ENCODE data around the gene HLA-E.
A peak's percentile ranks its signal among the peaks of the same experiment; 100 is the strongest.
"Not testable (repeated sequence)": the region's sequence is repeated elsewhere in the genome, so short reads cannot be mapped to it uniquely, and the experiment has no call there.

Gene HLA-E

DNA sequence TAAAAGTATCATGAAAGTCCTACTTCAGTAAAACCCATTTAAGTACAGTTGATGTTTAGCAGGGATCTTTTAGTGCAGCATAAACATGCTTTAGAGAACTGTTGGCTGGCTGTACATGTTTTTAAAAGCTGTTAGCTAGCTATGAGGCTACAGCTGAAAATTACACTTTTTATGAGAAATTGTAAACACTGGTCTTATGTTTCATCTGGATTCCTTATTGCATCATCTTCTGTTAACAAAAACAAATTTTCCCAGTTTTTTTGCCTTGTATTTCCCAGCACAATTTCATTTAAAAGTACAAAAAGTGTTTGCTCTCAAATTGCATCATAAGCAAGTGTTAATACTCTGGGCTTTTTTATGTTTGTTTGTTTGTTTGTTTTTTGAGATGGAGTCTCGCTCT lies 18.3 kb upstream of the HLA-E start:
- H3K4me3 ChIP-seq (ENCODE audit: low read length) = no peak overlapping the region
- DNase-seq (ENCODE audit: low read depth, low spot score) = no peak

DNA sequence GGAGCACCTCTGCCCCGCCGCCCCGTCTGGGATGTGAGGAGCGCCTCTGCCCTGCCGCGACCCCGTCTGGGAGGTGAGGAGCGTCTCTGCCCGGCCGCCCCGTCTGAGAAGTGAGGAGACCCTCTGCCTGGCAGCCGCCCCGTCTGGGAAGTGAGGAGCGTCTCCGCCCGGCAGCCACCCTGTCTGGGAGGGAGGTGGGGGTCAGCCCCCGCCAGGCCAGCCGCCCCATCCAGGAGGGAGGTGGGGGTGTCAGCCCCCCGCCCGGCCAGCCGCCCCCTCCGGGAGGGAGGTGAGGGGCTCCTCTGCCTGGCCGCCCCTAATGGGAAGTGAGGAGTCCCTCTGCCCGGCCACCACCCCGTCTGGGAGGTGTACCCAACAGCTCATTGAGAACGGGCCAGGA lies 14.2 kb upstream of the HLA-E start:
- not testable (repeated sequence) for H3K4me3 ChIP-seq (ENCODE audit: low read length); DNase-seq (ENCODE audit: low read depth, low spot score)

DNA sequence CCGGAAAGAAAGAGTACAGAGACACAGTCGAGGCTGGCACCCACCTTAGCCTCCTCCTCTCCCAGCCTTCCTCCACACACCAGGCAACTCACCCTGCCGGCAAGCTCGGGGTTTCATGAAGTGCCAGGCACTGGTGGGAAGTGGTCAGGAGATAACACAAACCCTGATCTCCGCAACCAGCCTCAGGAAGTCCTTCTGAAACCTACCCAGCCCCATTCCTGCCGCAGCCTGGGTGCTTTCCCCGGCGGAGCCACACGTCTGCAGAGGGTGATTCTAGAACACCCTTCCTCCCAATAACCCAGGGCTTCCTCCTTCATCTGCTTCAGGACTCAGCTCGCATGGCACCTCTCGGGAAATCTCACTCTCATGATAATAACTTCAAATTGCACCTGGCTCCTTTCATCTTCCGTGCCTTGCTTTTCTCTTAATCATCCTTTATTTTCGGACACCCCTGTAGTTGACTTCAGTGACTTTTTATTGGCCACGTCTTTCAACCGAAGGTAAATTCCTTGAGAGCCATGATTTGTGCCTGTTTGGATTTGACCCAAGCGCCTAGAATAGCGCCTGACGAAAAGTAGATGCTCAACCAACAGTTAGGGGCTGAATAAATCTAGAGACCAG lies 8.7 kb upstream of the HLA-E start:
- DNase-seq (ENCODE audit: low read depth, low spot score) = peak; percentile 60
- no peak overlapping the region for H3K4me3 ChIP-seq (ENCODE audit: low read length)

- H3K4me3 ChIP-seq (ENCODE audit: low read length) = no peak overlapping the region
- DNase-seq (ENCODE audit: low read depth, low spot score) = no peak
Observed at GRCh38 chr6:30481211-30481964, 7.9 kb upstream of the HLA-E start.

GRCh38 chr6:30481965-30482644 lies 7.2 kb upstream of the HLA-E start:
- peak; percentile 47 for DNase-seq (ENCODE audit: low read depth, low spot score)
- H3K4me3 ChIP-seq (ENCODE audit: low read length) = not testable (repeated sequence)

DNA sequence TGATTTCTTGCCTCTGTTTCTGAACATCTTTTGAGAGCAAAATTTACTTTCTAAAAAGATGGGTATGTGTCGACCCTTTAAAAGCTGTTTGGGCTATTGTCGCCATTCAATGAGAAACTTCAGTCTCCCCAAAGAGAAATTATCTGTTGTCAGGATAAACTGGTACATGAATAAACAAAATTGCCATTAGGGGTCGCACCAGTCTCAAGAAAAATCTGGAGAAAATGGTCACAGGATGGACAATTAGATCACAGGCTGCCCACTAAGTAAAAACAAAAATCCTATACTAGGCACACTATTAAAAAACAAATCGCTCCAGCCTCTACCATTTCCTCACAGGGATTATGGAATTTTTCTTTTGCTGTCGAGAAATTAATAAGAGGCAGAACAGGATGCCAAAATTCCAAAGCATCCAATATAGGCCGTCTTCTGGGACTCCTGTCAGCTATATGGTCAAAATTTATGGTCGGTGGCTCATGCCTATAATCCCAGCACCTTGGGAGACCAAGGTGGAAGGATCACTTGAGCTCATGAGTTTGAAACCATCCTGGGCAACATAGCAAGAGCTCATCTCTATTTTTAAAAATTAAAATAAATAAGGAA lies 5.5 kb upstream of the HLA-E start:
- peak; percentile 49 for DNase-seq (ENCODE audit: low read depth, low spot score)
- H3K4me3 ChIP-seq (ENCODE audit: low read length) = no peak overlapping the region

DNA sequence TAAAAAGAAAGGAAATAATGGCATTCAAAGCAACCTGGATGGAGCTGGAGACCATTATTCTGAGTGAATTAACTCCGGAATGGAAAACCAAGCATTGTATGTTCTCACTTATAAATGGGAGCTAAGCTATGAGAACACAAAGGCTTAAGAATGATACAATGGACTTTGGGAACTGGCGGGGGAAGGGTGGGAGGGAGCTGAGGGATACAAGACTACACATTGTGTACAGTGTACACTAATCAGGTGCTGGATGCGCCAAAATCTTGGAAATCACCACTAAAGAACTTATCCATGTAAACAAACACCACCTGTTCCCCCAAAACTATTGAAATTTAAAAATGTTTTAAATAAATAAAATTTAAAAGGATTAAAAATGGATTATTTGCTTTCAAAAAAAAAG lies 4.1 kb upstream of the HLA-E start:
- no peak for DNase-seq (ENCODE audit: low read depth, low spot score)
- H3K4me3 ChIP-seq (ENCODE audit: low read length) = no peak overlapping the region

GRCh38 chr6:30487926-30488325 lies 1.4 kb upstream of the HLA-E start:
- DNase-seq (ENCODE audit: low read depth, low spot score) = no peak

GRCh38 chr6:30488697-30489080 lies 620 bp upstream of the HLA-E start:
- H3K4me3 ChIP-seq (ENCODE audit: low read length) = peak overlapping the region; percentile 89

More at GRCh38 chr6:30487926-30488325, 1.4 kb upstream of the HLA-E start:
- H3K4me3 ChIP-seq (ENCODE audit: low read length) = no peak overlapping the region

DNA sequence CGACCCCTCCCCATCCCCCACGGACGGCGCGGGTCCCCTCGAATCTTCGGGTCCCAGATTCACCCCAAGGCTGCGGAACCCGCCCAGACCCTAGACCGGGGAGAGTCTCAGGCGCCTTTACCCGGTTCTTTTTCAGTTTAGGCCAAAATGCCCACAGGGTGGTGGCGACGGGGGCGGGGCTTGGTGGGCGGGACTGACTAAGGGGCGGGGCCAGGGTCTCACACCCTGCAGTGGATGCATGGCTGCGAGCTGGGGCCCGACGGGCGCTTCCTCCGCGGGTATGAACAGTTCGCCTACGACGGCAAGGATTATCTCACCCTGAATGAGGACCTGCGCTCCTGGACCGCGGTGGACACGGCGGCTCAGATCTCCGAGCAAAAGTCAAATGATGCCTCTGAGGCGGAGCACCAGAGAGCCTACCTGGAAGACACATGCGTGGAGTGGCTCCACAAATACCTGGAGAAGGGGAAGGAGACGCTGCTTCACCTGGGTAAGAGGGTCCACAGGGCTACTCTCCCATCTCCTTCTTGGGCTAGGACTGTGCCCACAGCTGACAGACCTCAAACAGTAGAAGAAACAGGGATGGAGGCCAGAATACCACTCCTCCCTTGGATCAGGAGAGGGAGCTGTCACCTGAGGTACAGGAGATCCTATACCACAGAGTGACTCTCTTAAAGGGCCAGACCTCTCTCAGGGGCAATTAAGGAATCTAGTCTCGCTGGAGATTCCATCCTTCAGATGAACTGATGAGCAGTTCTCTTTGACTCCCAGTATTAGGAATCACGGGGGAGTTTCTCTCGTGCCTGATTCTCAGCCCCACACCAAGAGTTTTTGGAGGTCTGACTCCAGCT lies 942 bp downstream of the HLA-E start:
- peak; percentile 39 for DNase-seq (ENCODE audit: low read depth, low spot score)
- peak overlapping the region; percentile 89 for H3K4me3 ChIP-seq (ENCODE audit: low read length)

More at GRCh38 chr6:30488697-30489080, 620 bp upstream of the HLA-E start:
- DNase-seq (ENCODE audit: low read depth, low spot score) = not testable (repeated sequence)

DNA sequence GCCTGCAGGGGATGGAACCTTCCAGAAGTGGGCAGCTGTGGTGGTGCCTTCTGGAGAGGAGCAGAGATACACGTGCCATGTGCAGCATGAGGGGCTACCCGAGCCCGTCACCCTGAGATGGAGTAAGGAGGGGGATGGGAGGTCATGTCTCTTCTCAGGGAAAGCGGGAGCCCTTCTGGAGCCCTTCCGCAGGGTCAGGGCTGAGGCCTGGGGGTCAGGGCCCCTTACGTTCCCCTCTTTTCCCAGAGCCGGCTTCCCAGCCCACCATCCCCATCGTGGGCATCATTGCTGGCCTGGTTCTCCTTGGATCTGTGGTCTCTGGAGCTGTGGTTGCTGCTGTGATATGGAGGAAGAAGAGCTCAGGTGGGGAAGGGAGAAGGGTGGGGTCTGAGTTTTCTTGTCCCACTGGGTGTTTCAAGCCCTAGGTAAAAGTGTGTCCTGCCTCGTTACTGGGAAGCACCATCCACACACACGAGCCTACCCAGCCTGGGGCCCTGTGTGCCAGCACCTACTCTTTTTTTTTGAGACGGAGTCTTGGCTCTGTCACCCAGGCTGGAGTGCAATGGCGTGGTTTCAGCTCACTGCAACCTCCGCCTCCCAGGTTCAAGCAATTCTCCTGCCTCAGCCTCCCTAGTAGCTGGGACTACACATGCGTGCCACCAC lies 2.1 kb downstream of the HLA-E start:
- not testable (repeated sequence) for H3K4me3 ChIP-seq (ENCODE audit: low read length); DNase-seq (ENCODE audit: low read depth, low spot score)

DNA sequence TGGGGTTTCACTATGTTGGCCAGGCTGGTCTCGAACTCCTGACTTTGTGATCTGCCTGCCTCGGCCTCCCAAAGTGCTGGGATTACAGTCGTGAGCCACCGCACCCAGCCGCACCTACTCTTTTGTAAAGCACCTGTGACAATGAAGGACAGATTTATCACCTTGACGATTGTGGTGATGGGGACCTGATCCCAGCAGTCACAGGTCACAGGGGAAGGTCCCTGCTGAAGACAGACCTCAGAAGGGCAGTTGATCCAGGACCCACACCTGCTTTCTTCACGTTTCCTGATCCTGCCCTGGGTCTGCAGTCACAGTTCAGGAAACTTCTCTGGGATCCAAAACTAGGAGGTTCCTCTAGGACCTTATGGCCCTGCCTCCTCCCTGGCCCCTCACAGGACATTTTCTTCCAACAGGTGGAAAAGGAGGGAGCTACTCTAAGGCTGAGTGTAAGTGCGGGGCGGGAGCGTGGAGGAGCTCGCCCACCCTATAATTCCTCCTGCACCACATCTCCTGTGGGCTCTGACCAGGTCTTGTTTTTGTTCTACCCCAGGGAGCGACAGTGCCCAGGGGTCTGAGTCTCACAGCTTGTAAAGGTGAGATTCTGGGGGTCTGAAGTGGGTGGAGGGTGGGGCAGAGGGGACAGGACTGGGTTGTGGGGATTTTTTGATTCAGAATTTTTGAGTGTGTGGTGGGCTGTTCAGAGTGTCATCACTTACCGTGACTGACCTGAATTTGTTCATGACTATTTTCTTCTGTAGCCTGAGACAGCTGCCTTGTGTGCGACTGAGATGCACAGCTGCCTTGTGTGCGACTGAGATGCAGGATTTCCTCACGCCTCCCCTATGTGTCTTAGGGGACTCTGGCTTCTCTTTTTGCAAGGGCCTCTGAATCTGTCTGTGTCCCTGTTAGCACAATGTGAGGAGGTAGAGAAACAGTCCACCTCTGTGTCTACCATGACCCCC lies 3.0 kb downstream of the HLA-E start:
- DNase-seq (ENCODE audit: low read depth, low spot score) = no peak
- H3K4me3 ChIP-seq (ENCODE audit: low read length) = no peak overlapping the region

DNA sequence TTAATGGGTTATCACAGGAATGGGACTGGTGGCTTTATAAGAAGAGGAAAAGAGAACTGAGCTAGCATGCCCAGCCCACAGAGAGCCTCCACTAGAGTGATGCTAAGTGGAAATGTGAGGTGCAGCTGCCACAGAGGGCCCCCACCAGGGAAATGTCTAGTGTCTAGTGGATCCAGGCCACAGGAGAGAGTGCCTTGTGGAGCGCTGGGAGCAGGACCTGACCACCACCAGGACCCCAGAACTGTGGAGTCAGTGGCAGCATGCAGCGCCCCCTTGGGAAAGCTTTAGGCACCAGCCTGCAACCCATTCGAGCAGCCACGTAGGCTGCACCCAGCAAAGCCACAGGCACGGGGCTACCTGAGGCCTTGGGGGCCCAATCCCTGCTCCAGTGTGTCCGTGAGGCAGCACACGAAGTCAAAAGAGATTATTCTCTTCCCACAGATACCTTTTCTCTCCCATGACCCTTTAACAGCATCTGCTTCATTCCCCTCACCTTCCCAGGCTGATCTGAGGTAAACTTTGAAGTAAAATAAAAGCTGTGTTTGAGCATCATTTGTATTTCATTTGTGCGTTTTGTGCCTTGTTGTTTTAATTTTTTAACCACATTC lies 4.4 kb downstream of the HLA-E start:
- H3K4me3 ChIP-seq (ENCODE audit: low read length) = no peak overlapping the region
- DNase-seq (ENCODE audit: low read depth, low spot score) = no peak

- no peak for DNase-seq (ENCODE audit: low read depth, low spot score)
Observed at GRCh38 chr6:30494291-30494861, 5.1 kb downstream of the HLA-E start.

DNA sequence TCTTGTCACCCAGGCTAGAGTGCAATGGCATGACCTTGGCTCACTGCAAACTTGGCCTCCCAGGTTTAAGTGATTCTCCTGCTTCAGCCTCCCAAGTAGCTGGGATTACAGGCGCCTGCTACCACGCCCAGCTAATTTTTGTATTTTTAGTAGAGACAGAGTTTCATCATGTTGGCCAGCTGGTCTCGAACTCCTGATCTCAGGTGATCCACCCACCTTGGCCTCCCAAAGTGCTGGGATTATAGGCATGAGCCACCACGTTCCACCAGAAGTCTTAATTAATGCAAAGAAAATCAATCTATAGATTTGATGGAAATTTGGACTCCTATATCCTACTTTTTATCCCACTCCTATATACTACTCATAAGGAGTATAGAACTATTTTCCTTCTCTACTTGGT lies 5.8 kb downstream of the HLA-E start:
- not testable (repeated sequence) for H3K4me3 ChIP-seq (ENCODE audit: low read length); DNase-seq (ENCODE audit: low read depth, low spot score)

More at GRCh38 chr6:30494291-30494861, 5.1 kb downstream of the HLA-E start:
- H3K4me3 ChIP-seq (ENCODE audit: low read length) = no peak overlapping the region

DNA sequence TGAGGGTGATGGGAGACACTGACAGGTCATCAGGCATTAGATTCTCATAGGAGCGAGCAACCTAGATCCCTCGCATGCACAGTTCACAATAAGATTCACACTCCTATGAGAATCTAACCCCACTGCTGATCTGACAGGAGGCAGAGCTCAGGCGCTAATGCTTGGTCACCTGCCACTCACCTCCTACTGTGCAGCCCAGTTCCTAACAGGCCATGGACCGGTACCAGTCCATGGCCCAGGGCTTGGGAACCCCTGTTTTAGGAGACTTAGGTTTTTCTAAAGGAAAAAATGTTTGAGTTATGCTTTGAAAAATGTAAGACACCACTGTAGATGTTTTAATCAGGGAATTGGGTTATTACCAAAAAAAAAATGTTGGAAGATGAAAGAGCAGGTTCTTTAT lies 6.7 kb downstream of the HLA-E start:
- H3K4me3 ChIP-seq (ENCODE audit: low read length) = no peak overlapping the region
- no peak for DNase-seq (ENCODE audit: low read depth, low spot score)

DNA sequence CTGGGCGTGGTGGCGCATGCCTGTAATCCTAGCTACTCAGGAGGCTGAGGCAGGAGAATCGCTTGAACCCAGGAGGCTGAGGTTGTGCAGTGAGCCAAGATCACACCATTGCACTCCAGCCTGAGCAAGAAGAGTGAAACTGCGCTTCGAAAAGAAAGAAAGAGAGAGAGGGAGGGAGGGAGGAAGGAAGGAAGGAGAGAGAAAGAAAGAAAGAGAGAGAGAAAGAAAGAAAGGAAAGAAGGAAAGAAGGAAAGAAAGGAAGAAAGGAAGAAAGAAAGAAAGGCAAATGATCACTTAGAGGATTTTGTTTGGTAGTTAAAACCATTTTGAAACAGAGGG lies 7.9 kb downstream of the HLA-E start:
- not testable (repeated sequence) for H3K4me3 ChIP-seq (ENCODE audit: low read length); DNase-seq (ENCODE audit: low read depth, low spot score)
